Measurements from ENCODE around the gene UBAP2.
"Not testable (repeated sequence)": the region's sequence is repeated elsewhere in the genome, so short reads cannot be mapped to it uniquely, and the experiment has no call there.

UBAP2 gene

DNA sequence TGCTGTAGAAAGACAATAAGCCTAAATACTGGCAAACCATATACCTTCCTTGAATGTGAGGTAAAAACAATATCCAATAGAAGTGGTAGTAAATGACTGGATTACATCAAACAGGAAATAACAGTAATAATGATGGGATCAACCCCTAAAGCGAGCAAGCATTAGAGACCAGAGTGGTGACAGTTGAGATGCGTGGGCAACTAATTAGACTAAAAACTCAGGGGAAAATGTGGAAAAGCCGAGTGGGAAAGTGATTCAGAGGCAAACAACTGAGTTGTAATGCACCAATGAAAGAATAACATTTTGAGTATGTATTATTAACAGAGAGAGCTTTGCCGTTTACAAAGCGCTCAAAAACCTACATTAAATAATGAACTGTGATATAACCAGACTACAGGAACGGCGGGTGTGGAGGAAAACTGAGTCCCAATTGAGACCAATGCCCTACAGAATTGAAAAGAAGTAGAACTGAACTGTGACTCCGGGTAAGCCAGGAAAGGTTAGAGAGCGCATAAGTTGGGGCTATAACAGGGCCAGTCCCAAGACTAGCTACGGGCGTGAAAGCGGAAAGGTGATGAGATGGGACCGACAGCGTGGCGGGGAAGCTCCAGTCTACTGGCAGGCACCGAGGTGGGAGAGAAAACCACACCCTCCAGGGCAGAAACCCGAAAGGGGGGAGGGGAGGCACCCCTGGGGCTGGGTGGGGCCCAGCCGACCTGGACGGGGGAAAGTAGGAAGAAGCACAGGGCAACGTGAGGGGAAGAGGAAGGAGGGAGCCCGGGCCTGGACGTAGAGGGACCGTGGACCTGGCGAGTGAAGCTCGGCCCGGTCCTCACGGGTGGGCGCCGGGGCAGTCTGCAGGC is 592 bp downstream of the UBAP2 start:
- no peak for DNase-seq

GRCh38 chr9:34046784-34047379 is 1.8 kb downstream of the UBAP2 start:
- DNase-seq = no peak

- DNase-seq = no peak
These were observed 2.8 kb downstream of the UBAP2 start for GRCh38 chr9:34045903-34046302.

- not testable (repeated sequence) for DNase-seq
These were observed 6.6 kb downstream of the UBAP2 start for GRCh38 chr9:34042074-34042473.

GRCh38 chr9:34038851-34039250 is 9.8 kb downstream of the UBAP2 start:
- DNase-seq = not testable (repeated sequence)

DNA sequence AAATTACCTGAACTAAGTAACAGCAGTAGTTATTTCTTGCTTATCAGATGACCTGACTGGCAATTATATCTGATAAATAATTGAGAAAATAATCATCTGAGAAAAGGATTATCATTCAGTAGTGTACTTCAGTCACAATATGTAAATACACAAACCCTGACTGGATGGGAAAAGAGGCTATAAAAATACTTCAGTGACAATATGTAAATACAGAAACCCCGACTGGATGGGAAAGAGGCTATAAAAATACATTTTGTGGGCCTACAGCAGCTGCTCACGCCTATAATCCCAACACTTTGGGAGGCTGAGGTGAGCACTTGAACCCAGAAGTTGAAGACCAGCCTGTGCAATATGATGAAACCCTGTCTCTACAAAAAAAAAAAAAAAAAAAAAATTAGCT is 11.1 kb downstream of the UBAP2 start:
- DNase-seq = no peak

- no peak for DNase-seq
These were observed 12.1 kb downstream of the UBAP2 start for GRCh38 chr9:34036625-34037024.

- DNase-seq = no peak
These were observed 13.0 kb downstream of the UBAP2 start for GRCh38 chr9:34035656-34036055.

GRCh38 chr9:34034698-34035065 is 14.0 kb downstream of the UBAP2 start:
- DNase-seq = no peak

DNA sequence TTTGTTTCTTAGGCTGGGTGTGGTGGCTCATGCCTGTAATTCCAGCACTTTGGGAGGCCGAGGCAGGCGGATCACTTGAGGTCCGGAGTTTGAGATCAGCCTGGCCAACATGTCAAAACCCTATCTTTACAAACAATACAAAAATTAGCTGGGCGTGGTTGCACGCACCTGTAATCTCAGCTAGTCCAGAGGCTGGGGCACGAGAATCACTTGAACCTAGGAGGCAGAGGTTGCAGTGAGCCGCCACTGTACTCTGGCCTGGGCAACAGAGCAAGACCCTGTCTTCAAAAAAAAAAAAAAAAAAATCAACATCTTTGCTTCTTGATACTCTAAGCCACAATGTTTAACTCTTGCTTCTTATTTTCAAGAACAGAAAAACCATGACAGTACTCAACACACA is 16.1 kb downstream of the UBAP2 start:
- DNase-seq = no peak

- no peak for DNase-seq
These were observed 20.7 kb downstream of the UBAP2 start for GRCh38 chr9:34027845-34028574.

DNA sequence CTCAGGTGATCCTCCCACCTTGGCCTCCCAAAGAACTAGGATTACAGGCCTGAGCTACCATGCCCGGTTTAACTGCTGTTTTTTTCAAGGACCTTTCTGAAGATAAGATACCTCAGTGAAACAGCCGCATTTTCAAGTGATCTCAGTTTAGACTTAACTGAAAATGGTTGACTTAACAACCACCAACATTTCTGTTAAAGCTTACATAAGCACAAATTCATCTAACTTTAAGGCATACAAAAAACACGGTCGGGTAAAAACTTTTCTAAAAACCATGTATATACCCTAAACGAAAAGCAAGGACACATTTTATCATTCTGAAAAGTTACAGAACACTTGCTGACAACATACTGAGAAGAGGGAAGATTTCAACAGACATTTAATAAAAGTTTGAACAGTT is 22.9 kb downstream of the UBAP2 start:
- DNase-seq = no peak

GRCh38 chr9:34025062-34025461 is 23.6 kb downstream of the UBAP2 start:
- DNase-seq = no peak

- not testable (repeated sequence) for DNase-seq
These were observed 24.2 kb downstream of the UBAP2 start for GRCh38 chr9:34024476-34024875.

DNA sequence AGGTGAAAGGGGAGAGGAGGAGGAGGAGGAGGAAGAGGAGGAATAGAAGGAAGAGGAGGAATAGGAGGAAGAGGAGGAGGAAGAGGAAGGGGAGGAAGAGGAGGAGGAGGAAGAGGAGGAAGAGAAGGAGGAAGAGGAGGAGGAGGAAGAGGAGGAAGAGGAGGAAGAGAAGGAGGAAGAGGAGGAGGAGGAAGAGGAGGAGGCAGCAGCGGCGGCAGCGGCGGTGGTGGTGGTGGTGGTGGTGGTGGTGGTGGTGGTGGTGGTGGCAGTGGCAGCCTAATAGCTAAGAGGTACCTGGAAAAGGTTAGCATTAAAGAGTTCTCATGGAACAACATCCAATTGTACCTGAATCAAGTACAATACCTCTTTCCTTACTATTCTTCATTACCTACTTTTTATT is 32.5 kb downstream of the UBAP2 start:
- DNase-seq = no peak

DNA sequence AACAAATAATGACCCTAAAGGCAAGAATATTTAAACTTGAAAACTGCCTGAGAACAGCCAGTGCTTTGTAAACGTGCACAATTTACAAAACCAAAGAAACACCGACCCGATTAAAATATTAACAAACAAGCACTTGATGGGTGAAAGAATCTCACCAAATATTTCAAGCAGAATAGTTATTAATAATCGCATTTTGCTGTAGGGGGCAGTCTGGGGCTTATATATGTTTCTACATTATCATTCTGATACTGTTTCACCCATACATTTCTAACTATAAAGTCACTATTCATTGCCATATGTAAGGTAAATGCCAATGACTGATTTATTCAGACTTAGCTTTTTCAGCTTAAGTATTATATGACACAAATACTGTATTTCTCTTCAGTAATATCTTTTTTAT is 37.7 kb downstream of the UBAP2 start:
- DNase-seq = no peak

DNA sequence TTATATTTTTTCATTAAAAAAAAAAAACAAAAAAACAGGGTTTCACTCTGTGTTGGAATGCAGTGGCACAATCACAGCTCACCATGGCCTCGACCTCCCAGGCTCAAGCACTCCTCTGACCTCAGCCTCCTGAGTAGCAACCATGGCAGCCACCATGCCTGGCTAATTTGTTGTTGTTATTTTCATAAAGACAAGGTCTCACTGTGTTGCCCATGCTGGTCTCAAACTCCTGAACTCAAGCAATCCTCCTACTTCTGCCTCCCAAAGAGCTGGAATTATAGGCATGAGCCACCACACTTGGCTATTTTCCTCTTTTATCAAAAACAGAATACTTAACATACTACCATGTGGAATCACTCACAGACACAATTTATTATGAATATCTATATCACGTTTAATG is 46.7 kb downstream of the UBAP2 start:
- DNase-seq = no peak

DNA sequence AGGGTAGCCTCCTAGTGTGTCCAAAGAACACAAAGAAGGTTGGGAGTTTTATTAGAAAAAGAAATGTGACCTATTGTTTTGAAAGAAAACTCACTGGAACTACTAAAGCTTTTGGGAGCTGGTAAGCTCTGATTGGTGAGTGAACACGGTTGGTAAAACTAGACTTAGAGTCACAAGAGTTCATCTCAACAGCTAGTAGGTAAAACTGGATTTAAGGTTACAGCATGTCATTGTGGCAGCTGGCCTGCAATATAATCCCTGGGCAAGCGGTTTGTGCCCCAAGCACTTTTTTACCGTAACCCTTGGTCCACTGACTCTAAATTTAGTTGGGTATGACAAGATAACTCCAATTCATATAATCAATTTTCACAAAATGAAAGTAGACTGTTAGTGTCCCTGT is 47.4 kb downstream of the UBAP2 start:
- DNase-seq = no peak

DNA sequence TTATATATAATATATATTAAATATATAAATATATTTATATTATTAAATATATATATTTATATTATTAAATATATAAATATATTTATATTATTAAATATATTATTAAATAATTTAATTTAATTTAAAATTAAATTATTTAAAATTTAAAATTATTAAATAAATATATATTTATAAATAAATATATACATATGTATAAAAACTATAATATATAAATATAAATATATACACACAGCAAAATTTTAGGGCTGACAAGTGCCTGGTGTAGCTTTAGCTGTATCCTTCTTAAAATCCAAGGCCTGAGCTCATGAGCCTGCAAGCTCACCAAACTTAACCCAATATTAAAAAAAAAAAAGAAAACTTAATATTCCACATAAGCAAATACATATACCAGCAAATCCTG is 53.2 kb downstream of the UBAP2 start:
- no peak for DNase-seq

GRCh38 chr9:33993104-33993503 is 55.6 kb downstream of the UBAP2 start:
- no peak for DNase-seq

- DNase-seq = no peak
These were observed 56.1 kb downstream of the UBAP2 start for GRCh38 chr9:33992632-33993031.

- no peak for DNase-seq
These were observed 60.3 kb downstream of the UBAP2 start for GRCh38 chr9:33988219-33988890.

DNA sequence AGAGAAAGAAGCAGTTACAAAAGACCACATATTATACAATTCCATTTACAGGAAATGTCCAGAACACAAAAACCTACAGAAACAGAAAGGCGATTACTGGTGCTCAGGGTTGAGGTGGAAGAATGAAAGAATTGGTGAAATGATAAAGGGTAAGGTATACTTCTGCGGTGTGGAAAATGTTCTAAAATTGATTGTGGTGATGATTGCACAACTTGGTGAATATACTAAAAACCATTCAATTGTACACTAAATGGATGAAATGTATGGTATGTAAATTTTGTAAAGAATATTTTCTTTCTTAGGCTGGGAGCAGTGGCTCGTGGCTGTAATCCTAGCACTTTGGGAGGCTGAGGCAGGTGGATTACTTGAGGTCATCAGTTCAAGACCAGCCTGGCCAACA is 72.3 kb downstream of the UBAP2 start:
- no peak for DNase-seq
